HepG2 (cell line): ENCODE data around the gene RAB22A. TPM values are rescaled to one million over a fixed set of nuclear protein-coding genes. Genes with fewer than 3 reads are reported as not detected.

ENCODE experiments used
- ATAC-seq: fragments of 200-7000 bp; cut with Tn5 transposase; 3 replicates; pipeline ENCODE4 v1.9.1; 2020; ENCODE audit warnings: mild to moderate bottlenecking, moderate library complexity
- BruUV-seq: library from RNA; stranded (reverse); fragments of 400-500 nt; replicated peaks from 2 replicates; lab custom pipeline; 2021; lab: Mats Ljungman, UMichigan
- CTCF ChIA-PET: fragments of 300-600 bp; formaldehyde crosslinking; extraction: SDS; loops from one replicate; lab custom pipeline; 2021; ENCODE audit warnings: low total read pairs, inconsistent platforms, low intra/inter-chr PET ratio; lab: Yijun Ruan, JAX
- POLR2A ChIA-PET: fragments of 350-600 bp; sonication (Branson Sonifier 250); formaldehyde crosslinking; loops from one replicate; lab custom pipeline; 2020; ENCODE audit warnings: antibody characterized with exemption, inconsistent platforms; lab: Yijun Ruan, JAX
- DNase-seq: peaks from one replicate; pipeline ENCODE4 v3.0.0-alpha.2; 2015; ENCODE audit warnings: low spot score
- FAIRE-seq: peaks from 3 replicates; lab custom pipeline; 2011; peaks lifted over from hg19 to GRCh38; lab: Jason Lieb, UNC
- H2AFZ ChIP-seq: one replicate; pipeline ENCODE4 v1.6.1; 2011; ENCODE audit warnings: low read length, inconsistent platforms
- H3K27ac ChIP-seq: fragments of 300-600 bp; 3 replicates; pipeline ENCODE4 v1.8.0; 2011; ENCODE audit warnings: mixed run types, mild to moderate bottlenecking, mixed read lengths, low read length, inconsistent platforms; ENCODE audit not compliant: insufficient read depth; ENCODE audit errors: extremely low read length
- H3K27me3 ChIP-seq, 2 experiments: fragments of 200-600 bp in 1 of 2; 2 replicates in 1 of 2; 3 replicates in 1 of 2; pipeline versions ENCODE4 v1.6.0 to v1.8.0; 2011; ENCODE audit warnings: low read length in 2 of 2, mild to moderate bottlenecking in 2 of 2, moderate library complexity in 2 of 2, inconsistent platforms in 1 of 2; ENCODE audit not compliant: insufficient read depth in 2 of 2, control insufficient read depth in 1 of 2
- H3K36me3 ChIP-seq, 2 experiments: fragments of 200-600 bp in 1 of 2; replicated peaks in 1 of 2; 2 replicates in 1 of 2; 3 replicates in 1 of 2; pipeline versions ENCODE4 v1.5.1 to v1.8.0; 2011; ENCODE audit warnings: low read length in 2 of 2, inconsistent platforms in 1 of 2; ENCODE audit not compliant: insufficient read depth in 2 of 2, control insufficient read depth in 1 of 2
- H3K4me1 ChIP-seq: 2 replicates; pipeline ENCODE4 v1.5.1; 2012; ENCODE audit warnings: low read length, inconsistent platforms; ENCODE audit not compliant: insufficient read depth
- H3K4me2 ChIP-seq: 2 replicates; pipeline ENCODE4 v1.6.0; 2011; ENCODE audit warnings: low read depth, low read length, inconsistent platforms
- H3K4me3 ChIP-seq, 3 experiments: fragments of 200-600 bp in 1 of 3; sonication (generic), shearing (Covaris generic) in 1 of 3; replicated peaks in 1 of 3; 2 replicates each; pipeline ENCODE4 v1.5.1; 2011 to 2016; ENCODE audit warnings: low read length in 3 of 3, inconsistent platforms in 2 of 3, low read depth in 2 of 3, mild to moderate bottlenecking in 2 of 3, control low read depth in 1 of 3, mixed read lengths in 1 of 3; ENCODE audit not compliant: insufficient read depth in 1 of 3
- H3K79me2 ChIP-seq: one replicate; pipeline ENCODE4 v1.6.1; 2011; ENCODE audit warnings: low read length, inconsistent platforms; ENCODE audit not compliant: insufficient read depth
- H3K9ac ChIP-seq: 2 replicates; pipeline ENCODE4 v1.6.0; 2011; ENCODE audit warnings: mild to moderate bottlenecking, low read depth, low read length, inconsistent platforms; ENCODE audit not compliant: insufficient read depth
- H3K9me3 ChIP-seq: 2 replicates; pipeline ENCODE4 v1.5.1; 2012; ENCODE audit warnings: mild to moderate bottlenecking, low read length
- H4K20me1 ChIP-seq: 2 replicates; pipeline ENCODE4 v1.6.0; 2011; ENCODE audit warnings: inconsistent platforms, mild to moderate bottlenecking, low read length, moderate library complexity; ENCODE audit not compliant: insufficient read depth
- ELF4 ChIP-seq: sonication (generic); formaldehyde crosslinking; IDR thresholded peaks from 2 replicates; pipeline ENCODE4 v1.5.0; 2020; ENCODE audit warnings: missing genetic modification reagents, mild to moderate bottlenecking, moderate library complexity, borderline replicate concordance
- ETV6 ChIP-seq: sonication (generic); formaldehyde crosslinking; conservative IDR thresholded peaks from 2 replicates; pipeline ENCODE4 v1.4.0; 2020; ENCODE audit warnings: missing genetic modification reagents
- MAFF ChIP-seq: IDR thresholded peaks from 2 replicates; pipeline ENCODE4 v1.6.1; 2011; ENCODE audit warnings: low read depth, low read length, improper control_type of control experiment
- MAFK ChIP-seq, 2 experiments: IDR thresholded peaks in 1 of 2; conservative IDR thresholded peaks in 1 of 2; 2 replicates each; pipeline ENCODE4 v1.6.1; 2011; ENCODE audit warnings: improper control_type of control experiment in 2 of 2, low read length in 2 of 2
- XBP1 ChIP-seq: sonication (generic); formaldehyde crosslinking; IDR thresholded peaks from 2 replicates; pipeline ENCODE4 v1.5.0; 2020; ENCODE audit warnings: missing genetic modification reagents
- ZIK1 ChIP-seq: sonication (generic); formaldehyde crosslinking; IDR thresholded peaks from 2 replicates; pipeline ENCODE4 v1.5.0; 2020; ENCODE audit warnings: mild to moderate bottlenecking, low read depth, missing genetic modification reagents, borderline replicate concordance
- ZNF160 ChIP-seq: sonication (generic); formaldehyde crosslinking; IDR thresholded peaks from 2 replicates; pipeline ENCODE4 v1.8.0; 2022; ENCODE audit warnings: mild to moderate bottlenecking, inconsistent platforms, missing genetic modification reagents
- ZNF775 ChIP-seq: sonication (generic); formaldehyde crosslinking; IDR thresholded peaks from 2 replicates; pipeline ENCODE4 v1.4.0; 2020; ENCODE audit warnings: missing genetic modification reagents, mild to moderate bottlenecking, moderate library complexity, borderline replicate concordance
- WGBS: methylation state at CpG from one replicate; pipeline ENCODE4 v1.1.6; 2017; ENCODE audit warnings: low lambda C conversion rate; 5-methylcytosine and 5-hydroxymethylcytosine counted together
- in situ Hi-C: cut with HindIII; loops from 2 replicates; pipeline ENCODE4 v1.10.0; 2017; ENCODE audit warnings: low pct_unique_long_range_greater_than_20kb; ENCODE audit not compliant: extremely low pct_ligation_motif_present
- intact Hi-C: fragments of 100-400 bp; cut with micrococcal nuclease; formaldehyde crosslinking; loops from one replicate; pipeline ENCODE4 v1.10.0; 2022; ENCODE audit not compliant: unreplicated experiment
- polyA plus RNA-seq, 8 experiments: library from polyadenylated mRNA; depleted of rRNA in 3 of 8; stranded (reverse) in 7 of 8; unstranded in 1 of 8; fragments of >200 nt; fragmentation: Illumina TruSeq in 4 of 8; extraction: Trizol in 4 of 8; gene quantifications; 2 replicates each; pipeline versions ENCODE4 v1.2.1 to v1.2.3, GENCODE V29; 2011 to 2016; ENCODE audit warnings: low read depth in 4 of 8, missing spikeins in 1 of 8, mixed read lengths in 1 of 8; ENCODE audit not compliant: insufficient read depth in 1 of 8
- total RNA-seq, 5 experiments: library from RNA; depleted of rRNA; stranded (reverse); fragments of >200 nt; fragmentation: Illumina TruSeq; extraction: Trizol; gene quantifications; 2 replicates each; pipeline ENCODE4 v1.2.3, GENCODE V29; 2016; ENCODE audit warnings: low read depth in 1 of 5
- TF ChIP-seq, protein P1 (sequence below): sonication (generic); formaldehyde crosslinking; IDR thresholded peaks from 2 replicates; pipeline ENCODE4 v1.4.0; 2020; ENCODE audit warnings: missing genetic modification reagents, low read depth, mild to moderate bottlenecking, borderline replicate concordance
- TF ChIP-seq, protein P2 (sequence below): sonication (generic); formaldehyde crosslinking; IDR thresholded peaks from 2 replicates; pipeline ENCODE4 v1.4.0; 2020; ENCODE audit warnings: missing genetic modification reagents, borderline replicate concordance
- TF ChIP-seq, protein P3 (sequence below): sonication (generic); formaldehyde crosslinking; IDR thresholded peaks from 2 replicates; pipeline ENCODE4 v1.8.0; 2022; ENCODE audit warnings: mild to moderate bottlenecking, missing genetic modification reagents; ENCODE audit not compliant: insufficient replicate concordance

Gene RAB22A
- total and polyA plus RNA-seq, 2 of the 13 experiments (the other 11 are each of a cell fraction or from before 2014, with no cell fraction given): 10.7 to 11.2 TPM

DNA sequence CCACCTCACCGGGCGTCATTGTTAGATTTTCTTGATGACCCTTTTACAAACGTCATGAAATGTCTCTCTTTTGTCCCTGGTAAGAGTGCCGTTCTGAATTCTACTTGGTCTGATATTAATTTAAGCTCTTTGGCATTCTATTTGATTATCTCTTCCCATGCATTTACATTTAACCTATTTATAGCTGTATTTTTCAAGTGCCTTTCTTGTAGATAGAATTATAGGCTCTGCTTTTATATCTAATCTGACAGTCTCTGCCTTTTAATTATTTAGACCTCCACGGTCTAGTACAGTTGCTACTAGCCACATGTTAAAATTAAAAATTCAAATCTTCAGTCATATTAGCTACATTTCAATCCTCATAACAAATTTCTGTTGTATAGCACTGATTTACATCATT is 12.6 kb downstream of the RAB22A start:
- in situ Hi-C loops (no loop called here), intact Hi-C loops (no loop called here)
- POLR2A ChIA-PET: interaction anchor here (1.1 kb wide), 1 partner anchor 67 kb away, joined by 4 read pairs; the partner anchor contains the start of gene VAPB
- H2AFZ ChIP-seq: no peak overlapping the region
- FAIRE-seq: no peak
- TF ChIP-seq ZNF775 (no peak), ZIK1 (CRISPR knock-in tag) (no peak)
- TF ChIP-seq, protein P1, sequence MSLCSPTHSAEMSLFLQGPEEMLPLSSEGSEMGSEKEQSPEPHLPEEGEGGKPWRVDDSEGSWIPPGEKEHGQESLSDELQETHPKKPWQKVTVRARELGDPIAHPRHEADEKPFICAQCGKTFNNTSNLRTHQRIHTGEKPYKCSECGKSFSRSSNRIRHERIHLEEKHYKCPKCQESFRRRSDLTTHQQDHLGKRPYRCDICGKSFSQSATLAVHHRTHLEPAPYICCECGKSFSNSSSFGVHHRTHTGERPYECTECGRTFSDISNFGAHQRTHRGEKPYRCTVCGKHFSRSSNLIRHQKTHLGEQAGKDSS (CRISPR knock-in tag): no peak
- TF ChIP-seq, all 625 proteins: peak for 0
- H3K9me3 ChIP-seq: no peaks in the 10 kb centered on the region
- H3K27ac ChIP-seq: no peak overlapping the region
- DNase-seq (no peak), ATAC-seq (no peak)
- no TSS peak for BruUV-seq
- WGBS: 88% methylated on average over 5 of the region's 5 CpGs
- H4K20me1 ChIP-seq: no peaks in the 10 kb centered on the region; the same call in 1 of the 2 replicates
- peaks cover 0 to 8% of the 10 kb centered on the region in 2 experiments; a peak in 3 of 5 replicates for H3K36me3 ChIP-seq
- H3K4me1 ChIP-seq: peaks cover 5% of the 10 kb centered on the region
- H3K27me3 ChIP-seq: no peaks in the 10 kb centered on the region
- H3K9ac ChIP-seq: no peak overlapping the region
- H3K79me2 ChIP-seq: peaks cover 41% of the 10 kb centered on the region
- H3K4me3 ChIP-seq: no peak overlapping the region
- no peak overlapping the region for H3K4me2 ChIP-seq
- CTCF ChIA-PET: no interaction called here

DNA sequence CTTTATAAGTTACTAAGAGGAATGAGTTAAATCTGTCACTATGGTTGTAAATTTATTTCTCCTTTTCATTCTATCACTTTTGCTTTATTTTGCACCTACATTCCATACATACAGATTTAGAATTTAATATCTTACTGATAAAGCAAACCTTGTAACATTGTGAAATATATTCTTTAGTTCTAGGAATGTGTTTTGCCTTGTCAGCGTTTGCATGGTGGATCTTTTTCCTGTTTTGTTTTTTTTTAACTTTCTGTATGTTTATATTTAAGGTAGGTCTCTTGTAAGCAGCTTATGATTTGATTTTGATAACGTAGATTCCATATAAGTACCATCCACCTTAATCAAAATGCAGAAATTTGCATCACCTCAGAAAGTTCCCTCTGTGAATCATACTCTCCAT is 16.4 kb downstream of the RAB22A start:
- no peaks in the 10 kb centered on the region; the same call in 1 of the 2 replicates for H4K20me1 ChIP-seq
- intact Hi-C loops: loop anchor here (2.0 kb wide), 1 partner anchor 15 kb away; no protein-coding TSS in a partner anchor

More for the DNA sequence above, 16.4 kb downstream of the RAB22A start:
- Histone ChIP-seq H3K4me3 (no peak overlapping the region), H3K9me3 (no peaks in the 10 kb centered on the region), H3K36me3 (peaks cover 0 to 4% of the 10 kb centered on the region in 2 experiments; a peak in 1 of 5 replicates), H3K27me3 (no peaks in the 10 kb centered on the region), H3K4me2 (no peak overlapping the region), H3K79me2 (peaks cover 44% of the 10 kb centered on the region), H3K27ac (no peak overlapping the region), H2AFZ (no peak overlapping the region), H3K4me1 (peaks cover 12% of the 10 kb centered on the region), H3K9ac (no peak overlapping the region)
- DNase-seq (no peak), ATAC-seq (no peak), FAIRE-seq (no peak)
- TF ChIP-seq MAFF (peak; percentile 98), ZNF160 (CRISPR knock-in tag) (no peak), ETV6 (no peak), MAFK (conservative IDR thresholded peaks at IDR 0.05 in 1 of 2, IDR thresholded peaks at IDR 0.05 in 1 of 2; ENCODE audit: low read length in 2 of 2) (peak; percentile 98 to 99), XBP1 (CRISPR knock-in tag) (no peak), ELF4 (CRISPR knock-in tag) (no peak)
- TF ChIP-seq, protein P2, sequence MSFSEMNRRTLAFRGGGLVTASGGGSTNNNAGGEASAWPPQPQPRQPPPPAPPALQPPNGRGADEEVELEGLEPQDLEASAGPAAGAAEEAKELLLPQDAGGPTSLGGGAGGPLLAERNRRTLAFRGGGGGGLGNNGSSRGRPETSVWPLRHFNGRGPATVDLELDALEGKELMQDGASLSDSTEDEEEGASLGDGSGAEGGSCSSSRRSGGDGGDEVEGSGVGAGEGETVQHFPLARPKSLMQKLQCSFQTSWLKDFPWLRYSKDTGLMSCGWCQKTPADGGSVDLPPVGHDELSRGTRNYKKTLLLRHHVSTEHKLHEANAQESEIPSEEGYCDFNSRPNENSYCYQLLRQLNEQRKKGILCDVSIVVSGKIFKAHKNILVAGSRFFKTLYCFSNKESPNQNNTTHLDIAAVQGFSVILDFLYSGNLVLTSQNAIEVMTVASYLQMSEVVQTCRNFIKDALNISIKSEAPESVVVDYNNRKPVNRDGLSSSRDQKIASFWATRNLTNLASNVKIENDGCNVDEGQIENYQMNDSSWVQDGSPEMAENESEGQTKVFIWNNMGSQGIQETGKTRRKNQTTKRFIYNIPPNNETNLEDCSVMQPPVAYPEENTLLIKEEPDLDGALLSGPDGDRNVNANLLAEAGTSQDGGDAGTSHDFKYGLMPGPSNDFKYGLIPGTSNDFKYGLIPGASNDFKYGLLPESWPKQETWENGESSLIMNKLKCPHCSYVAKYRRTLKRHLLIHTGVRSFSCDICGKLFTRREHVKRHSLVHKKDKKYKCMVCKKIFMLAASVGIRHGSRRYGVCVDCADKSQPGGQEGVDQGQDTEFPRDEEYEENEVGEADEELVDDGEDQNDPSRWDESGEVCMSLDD (CRISPR knock-in tag): no peak
- TF ChIP-seq, protein P3, sequence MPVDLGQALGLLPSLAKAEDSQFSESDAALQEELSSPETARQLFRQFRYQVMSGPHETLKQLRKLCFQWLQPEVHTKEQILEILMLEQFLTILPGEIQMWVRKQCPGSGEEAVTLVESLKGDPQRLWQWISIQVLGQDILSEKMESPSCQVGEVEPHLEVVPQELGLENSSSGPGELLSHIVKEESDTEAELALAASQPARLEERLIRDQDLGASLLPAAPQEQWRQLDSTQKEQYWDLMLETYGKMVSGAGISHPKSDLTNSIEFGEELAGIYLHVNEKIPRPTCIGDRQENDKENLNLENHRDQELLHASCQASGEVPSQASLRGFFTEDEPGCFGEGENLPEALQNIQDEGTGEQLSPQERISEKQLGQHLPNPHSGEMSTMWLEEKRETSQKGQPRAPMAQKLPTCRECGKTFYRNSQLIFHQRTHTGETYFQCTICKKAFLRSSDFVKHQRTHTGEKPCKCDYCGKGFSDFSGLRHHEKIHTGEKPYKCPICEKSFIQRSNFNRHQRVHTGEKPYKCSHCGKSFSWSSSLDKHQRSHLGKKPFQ (CRISPR knock-in tag): no peak
- BruUV-seq: no TSS peak
- in situ Hi-C loops: no loop called here
- WGBS: 96% methylated on average over 2 of the region's 2 CpGs
- POLR2A ChIA-PET: no interaction called here
- CTCF ChIA-PET: no interaction called here
